Adipocyte (in vitro differentiated cells): ENCODE data around the gene CYP27A1.
A peak's percentile ranks its signal among the peaks of the same experiment; 100 is the strongest.
"Not testable (repeated sequence)": the region's sequence is repeated elsewhere in the genome, so short reads cannot be mapped to it uniquely, and the experiment has no call there.

ENCODE experiments used
- DNase-seq: peaks from one replicate; pipeline ENCODE4 v3.0.0-alpha.2; 2015; ENCODE audit warnings: low read depth
- H3K27me3 ChIP-seq: replicated peaks from 2 replicates; pipeline ENCODE4 v1.7.0; 2013; ENCODE audit warnings: mild to moderate bottlenecking, low read length, moderate library complexity; ENCODE audit not compliant: control insufficient read depth, insufficient read depth
- H3K36me3 ChIP-seq: 2 replicates; pipeline ENCODE4 v1.7.0; 2013; ENCODE audit warnings: low read length, mild to moderate bottlenecking, moderate library complexity; ENCODE audit not compliant: control insufficient read depth, insufficient read depth, severe bottlenecking
- H3K4me1 ChIP-seq: 2 replicates; pipeline ENCODE4 v1.7.0; 2013; ENCODE audit warnings: mild to moderate bottlenecking, low read length, moderate library complexity; ENCODE audit not compliant: control insufficient read depth, insufficient read depth
- H3K4me3 ChIP-seq: 2 replicates; pipeline ENCODE4 v1.7.0; 2013; ENCODE audit warnings: mild to moderate bottlenecking, low read length, moderate library complexity
- H3K9ac ChIP-seq: 2 replicates; pipeline ENCODE4 v1.7.0; 2013; ENCODE audit warnings: mild to moderate bottlenecking, low read length, moderate library complexity
- H3K9me3 ChIP-seq: 2 replicates; pipeline ENCODE4 v1.7.0; 2013; ENCODE audit warnings: mild to moderate bottlenecking, low read length, moderate library complexity; ENCODE audit not compliant: control insufficient read depth

Gene CYP27A1

DNA sequence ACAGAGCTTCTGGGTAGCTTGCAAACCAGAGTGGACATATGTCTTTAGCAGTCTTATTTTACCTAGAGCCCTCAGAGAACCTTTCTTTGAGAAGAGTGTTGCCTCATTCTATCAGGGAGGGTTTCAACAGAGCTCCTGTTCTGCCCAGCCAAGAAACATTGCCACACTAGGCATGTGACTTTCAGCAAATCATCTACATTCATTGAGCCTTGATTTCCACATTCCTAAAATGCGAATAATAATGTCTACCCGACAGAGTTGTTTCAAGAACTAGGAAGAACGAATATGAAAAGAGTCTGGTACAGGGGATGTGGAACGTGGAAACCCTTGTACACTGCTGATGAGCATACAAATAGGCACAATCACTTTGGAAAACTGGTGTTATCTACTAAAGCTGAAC is 57.5 kb downstream of the CYP27A1 start:
- Histone ChIP-seq H3K9ac (peak overlapping the region; percentile 1), H3K9me3 (peaks cover 17% of the 10 kb centered on the region), H3K36me3 (no peaks in the 10 kb centered on the region), H3K4me1 (peaks cover 12% of the 10 kb centered on the region), H3K4me3 (peak overlapping the region; percentile 45), H3K27me3 (peaks cover 3% of the 10 kb centered on the region)
- DNase-seq: peak; percentile 87

DNA sequence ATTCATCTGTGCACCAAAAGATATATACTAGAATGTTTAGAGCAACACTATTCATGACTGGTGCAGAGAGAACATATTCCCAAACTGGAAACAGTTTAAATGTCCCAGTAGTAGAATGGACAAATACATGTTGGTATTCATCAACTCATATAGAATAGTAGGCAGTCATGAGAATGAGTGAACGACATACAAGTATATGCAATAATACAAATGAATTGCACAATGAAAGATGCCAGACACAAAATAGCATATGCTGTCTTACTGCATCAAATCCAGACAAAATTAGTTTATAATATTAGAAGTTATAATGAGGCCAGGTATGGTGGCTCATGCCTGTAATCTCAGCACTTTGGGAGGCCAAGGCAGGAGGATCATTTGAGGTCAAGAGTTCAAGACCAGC is 57.9 kb downstream of the CYP27A1 start:
- peaks cover 12% of the 10 kb centered on the region for H3K4me1 ChIP-seq

DNA sequence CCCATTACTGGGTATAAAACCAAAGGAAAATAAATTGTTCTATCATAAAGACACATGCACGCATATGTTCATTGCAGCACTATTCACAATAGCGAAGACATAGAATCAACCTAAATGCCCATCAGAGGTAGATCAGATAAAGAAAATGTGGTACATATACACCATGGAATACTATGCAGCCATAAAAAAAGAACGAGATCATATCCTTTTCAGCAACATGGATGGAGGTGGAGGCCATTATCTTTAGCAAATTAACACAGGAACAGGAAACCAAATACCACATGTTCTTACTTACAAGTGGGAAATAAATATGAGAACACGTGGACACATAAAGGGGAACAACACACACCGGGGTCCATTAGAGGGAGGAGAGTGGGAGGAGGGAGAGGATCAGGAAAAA is 62.4 kb downstream of the CYP27A1 start:
- not testable (repeated sequence) for H3K9me3 ChIP-seq, H3K9ac ChIP-seq, H3K4me3 ChIP-seq, H3K36me3 ChIP-seq, H3K27me3 ChIP-seq, DNase-seq, H3K4me1 ChIP-seq

More for the DNA sequence above, 57.9 kb downstream of the CYP27A1 start:
- Histone ChIP-seq H3K27me3 (peaks cover 3% of the 10 kb centered on the region), H3K36me3 (no peaks in the 10 kb centered on the region), H3K9me3 (peaks cover 17% of the 10 kb centered on the region), H3K4me3 (peak overlapping the region; percentile 45), H3K9ac (no peak overlapping the region)
- DNase-seq: no peak

DNA sequence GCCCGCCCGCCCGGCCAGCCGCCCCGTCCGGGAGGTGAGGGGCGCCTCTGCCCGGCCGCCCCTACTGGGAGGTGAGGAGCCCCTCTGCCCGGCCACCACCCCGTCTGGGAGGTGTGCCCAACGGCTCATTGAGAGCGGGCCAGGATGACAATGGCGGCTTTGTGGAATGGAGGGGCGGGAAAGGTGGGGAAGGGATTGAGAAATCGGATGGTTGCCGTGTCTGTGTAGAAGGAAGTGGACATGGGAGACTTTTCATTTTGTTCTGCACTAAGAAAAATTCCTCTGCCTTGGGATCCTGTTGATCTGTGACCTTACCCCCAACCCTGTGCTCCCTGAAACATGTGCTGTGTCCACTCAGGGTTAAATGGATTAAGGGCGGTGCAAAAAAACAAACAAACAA is 65.0 kb downstream of the CYP27A1 start:
- H3K9ac ChIP-seq: not testable (repeated sequence)

DNA sequence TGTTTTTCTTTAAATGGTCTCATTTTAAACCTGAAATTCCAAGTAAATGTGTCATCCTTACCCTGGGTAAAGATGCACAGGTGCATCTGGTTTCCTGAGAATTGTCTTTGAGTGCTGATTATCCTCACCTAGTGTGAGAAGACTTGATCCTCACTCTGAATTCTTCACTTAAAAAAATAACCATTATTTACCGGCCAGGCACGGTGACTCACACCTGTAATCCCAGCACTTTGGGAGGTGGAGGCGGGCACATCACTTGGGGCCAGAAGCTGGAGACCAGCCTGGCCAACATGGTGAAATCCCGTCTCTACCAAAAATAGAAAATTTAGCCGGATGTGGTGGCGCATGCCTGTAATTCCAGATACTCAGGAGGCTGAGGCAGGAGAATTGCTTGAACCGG is 67.8 kb downstream of the CYP27A1 start:
- H3K4me1 ChIP-seq: no peaks in the 10 kb centered on the region
- peaks cover 15% of the 10 kb centered on the region for H3K27me3 ChIP-seq
- no peak overlapping the region for H3K4me3 ChIP-seq
- H3K36me3 ChIP-seq: no peaks in the 10 kb centered on the region
- H3K9me3 ChIP-seq: no peaks in the 10 kb centered on the region
- no peak overlapping the region for H3K9ac ChIP-seq
- no peak for DNase-seq

More for the DNA sequence above, 65.0 kb downstream of the CYP27A1 start:
- not testable (repeated sequence) for H3K4me3 ChIP-seq, H3K9me3 ChIP-seq, DNase-seq, H3K4me1 ChIP-seq, H3K27me3 ChIP-seq, H3K36me3 ChIP-seq

DNA sequence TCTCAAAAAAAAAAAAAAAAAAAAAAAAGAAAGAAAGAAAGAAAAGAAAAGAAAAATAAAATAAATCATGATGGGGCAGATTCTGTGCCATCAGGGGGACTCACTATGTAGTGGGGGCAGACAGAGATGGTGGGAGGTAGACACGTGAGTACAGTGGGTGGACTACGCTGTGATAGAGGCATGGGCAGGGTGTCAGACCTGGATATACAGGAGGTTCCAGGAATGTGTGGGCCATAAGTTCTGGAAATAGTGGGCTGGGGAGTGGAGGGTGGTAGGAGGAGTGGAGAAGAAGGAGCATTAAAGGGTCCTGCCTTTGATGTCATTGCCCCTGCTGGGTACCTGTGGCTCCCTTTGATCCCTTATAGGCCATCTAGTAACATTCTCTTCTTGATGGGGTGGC is 68.8 kb downstream of the CYP27A1 start:
- no peak for DNase-seq
- H3K9ac ChIP-seq: no peak overlapping the region

DNA sequence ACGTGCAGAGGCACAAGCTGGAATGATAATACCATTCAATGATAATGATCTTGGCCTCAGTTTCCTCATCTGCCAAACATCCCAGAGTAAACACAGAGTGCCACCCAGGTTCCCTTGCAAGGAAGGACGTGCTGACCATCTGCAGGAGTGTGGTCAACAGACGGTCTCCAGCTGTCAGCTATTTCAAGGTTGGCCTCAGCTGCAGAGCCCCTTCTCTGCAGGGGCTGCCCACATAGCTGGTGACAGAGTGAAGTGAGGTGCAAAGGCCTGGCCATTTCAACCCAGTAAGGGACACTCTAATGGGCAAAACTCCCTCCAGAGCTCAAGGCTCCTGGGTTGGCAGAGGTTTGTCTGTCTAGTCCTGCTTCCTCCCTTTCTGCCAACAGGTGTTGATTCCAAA is 69.3 kb downstream of the CYP27A1 start:
- H3K4me3 ChIP-seq: no peak overlapping the region
- no peaks in the 10 kb centered on the region for H3K9me3 ChIP-seq
- H3K27me3 ChIP-seq: peaks cover 31% of the 10 kb centered on the region
- no peaks in the 10 kb centered on the region for H3K36me3 ChIP-seq
- H3K9ac ChIP-seq: no peak overlapping the region
- no peaks in the 10 kb centered on the region for H3K4me1 ChIP-seq
- no peak for DNase-seq

More for the DNA sequence above, 68.8 kb downstream of the CYP27A1 start:
- Histone ChIP-seq H3K4me3 (no peak overlapping the region), H3K9me3 (no peaks in the 10 kb centered on the region), H3K27me3 (peaks cover 26% of the 10 kb centered on the region), H3K4me1 (no peaks in the 10 kb centered on the region), H3K36me3 (no peaks in the 10 kb centered on the region)

DNA sequence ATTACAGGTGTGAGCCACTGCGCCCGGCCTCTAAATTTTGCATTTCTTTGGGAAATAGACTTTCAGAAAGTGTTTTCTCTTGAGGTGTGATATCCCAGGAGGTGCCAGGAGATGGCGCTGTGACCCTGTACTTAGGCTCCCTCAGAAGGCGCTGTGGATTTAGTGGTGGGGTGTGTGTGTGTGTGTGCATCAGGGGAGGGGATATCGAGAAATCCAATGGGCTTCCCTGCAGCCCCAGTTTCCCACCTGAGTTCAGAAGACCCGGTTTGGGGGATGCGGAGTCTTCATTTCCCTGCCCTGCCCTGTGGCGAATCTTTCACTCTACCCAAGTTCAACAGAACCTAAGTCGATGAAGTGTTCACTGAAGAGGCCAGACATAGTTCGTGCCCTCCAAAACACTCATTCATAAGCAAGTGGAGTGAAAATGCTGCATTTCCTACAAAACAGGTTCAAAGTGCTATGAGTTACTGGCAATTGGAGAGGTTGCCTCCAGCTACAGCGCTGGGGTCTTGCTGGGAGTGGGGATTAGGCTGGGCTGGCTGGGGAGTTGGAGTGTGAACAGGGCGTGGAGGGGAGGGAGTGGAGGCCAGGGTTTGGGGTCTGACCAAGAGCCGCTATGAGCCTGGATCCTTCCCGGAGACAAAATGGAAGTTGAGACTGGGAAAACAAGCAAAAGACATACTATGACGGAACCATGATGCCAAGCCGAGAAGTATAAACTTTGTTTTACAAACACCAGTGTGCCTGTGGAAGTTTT is 71.1 kb downstream of the CYP27A1 start:
- H3K4me3 ChIP-seq: no peak overlapping the region

DNA sequence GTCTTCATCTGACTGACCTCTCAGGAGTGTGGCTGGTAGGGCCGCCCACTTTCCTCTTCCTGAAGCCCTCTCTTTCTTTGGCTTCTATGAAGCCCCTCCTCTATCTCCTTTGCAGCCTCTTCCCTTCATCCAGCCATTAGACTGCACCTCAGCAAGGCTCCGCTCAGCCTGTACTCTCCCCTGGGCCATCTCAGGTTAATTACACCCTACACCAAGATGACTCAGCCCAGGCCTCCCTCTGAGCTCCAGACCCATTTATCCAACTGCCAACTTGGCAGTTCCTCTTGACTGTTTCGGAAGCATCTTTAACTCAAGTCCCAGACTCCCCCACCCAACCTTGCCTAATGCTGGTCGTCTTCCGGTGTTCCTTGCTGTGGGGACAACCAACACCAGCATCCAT is 71.8 kb downstream of the CYP27A1 start:
- Histone ChIP-seq H3K36me3 (no peaks in the 10 kb centered on the region), H3K9ac (no peak overlapping the region), H3K4me3 (no peak overlapping the region), H3K27me3 (peaks cover 50% of the 10 kb centered on the region), H3K4me1 (no peaks in the 10 kb centered on the region), H3K9me3 (no peaks in the 10 kb centered on the region)
- peak; percentile 33 for DNase-seq

More for the DNA sequence above, 71.1 kb downstream of the CYP27A1 start:
- no peaks in the 10 kb centered on the region for H3K4me1 ChIP-seq
- peaks cover 43% of the 10 kb centered on the region for H3K27me3 ChIP-seq
- no peak overlapping the region for H3K9ac ChIP-seq
- H3K9me3 ChIP-seq: no peaks in the 10 kb centered on the region
- H3K36me3 ChIP-seq: no peaks in the 10 kb centered on the region
- peak; percentile 74 for DNase-seq

DNA sequence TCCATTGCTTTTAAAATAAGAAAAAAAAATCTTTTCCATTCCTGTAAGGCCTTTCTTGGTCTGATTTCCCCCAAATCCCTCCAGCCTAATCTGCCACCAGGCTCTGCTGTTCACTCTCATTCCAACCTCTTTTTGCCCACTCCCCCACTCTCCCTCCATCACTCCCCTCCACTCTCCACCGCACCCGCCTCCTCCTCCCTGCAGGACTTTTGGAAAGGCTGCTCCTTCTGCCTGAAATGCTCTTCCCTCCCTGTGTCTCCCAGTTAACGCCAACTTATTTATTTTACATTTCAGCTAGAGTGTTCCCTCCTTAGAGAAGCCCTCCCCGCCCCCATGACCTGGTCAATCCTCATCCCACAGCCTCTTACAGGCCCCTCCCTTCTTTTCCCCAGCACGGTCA is 72.9 kb downstream of the CYP27A1 start:
- no peaks in the 10 kb centered on the region for H3K36me3 ChIP-seq
- no peak for DNase-seq
- no peak overlapping the region for H3K9ac ChIP-seq
- H3K27me3 ChIP-seq: peaks cover 53% of the 10 kb centered on the region
- no peaks in the 10 kb centered on the region for H3K9me3 ChIP-seq
- H3K4me1 ChIP-seq: no peaks in the 10 kb centered on the region
- no peak overlapping the region for H3K4me3 ChIP-seq

DNA sequence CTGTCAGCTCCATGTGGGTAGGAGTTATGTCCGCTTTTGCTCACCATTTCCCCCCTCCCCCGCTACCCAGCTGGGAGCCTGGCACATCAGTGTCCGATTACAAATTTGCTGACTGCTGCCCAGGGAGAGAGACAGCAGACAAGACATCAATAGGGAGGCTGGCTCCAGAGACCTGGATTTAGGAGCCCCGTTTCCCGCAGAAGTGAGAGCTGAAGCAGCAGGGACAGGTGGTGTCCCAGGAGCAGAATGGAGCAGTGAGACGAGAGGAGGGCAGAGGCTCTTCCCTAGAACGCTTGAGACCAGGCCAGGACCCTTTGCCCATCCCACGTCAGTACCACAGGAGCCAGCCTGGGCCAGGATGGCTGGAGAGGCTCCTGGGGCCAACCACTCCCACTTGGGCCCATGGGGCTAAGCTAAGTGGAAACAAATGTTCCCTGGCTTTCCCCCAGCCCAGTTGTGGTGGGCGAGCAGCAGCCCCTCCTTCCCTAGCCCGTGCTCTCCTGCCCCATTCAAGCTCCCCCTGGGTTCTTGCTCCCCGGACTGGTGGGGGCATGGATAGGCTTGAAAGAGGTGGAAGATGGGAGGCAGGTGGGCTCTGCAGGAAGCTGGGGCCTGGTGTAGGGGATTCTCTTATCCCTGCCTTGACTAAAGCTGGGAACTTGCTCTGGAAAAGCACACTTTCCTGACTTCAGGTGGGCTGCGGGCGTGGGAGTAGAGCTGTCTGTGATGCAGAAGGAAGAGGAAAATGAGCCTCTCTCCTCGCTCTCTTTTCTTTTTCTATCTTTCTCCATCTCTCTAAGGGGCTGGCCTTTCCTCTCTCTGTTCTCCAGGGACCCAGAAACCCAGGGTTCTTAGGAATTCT is 73.6 kb downstream of the CYP27A1 start:
- no peak for DNase-seq
- H3K4me3 ChIP-seq: no peak overlapping the region
- peaks cover 6% of the 10 kb centered on the region for H3K4me1 ChIP-seq
- H3K36me3 ChIP-seq: no peaks in the 10 kb centered on the region
- H3K9me3 ChIP-seq: no peaks in the 10 kb centered on the region
- H3K27me3 ChIP-seq: peaks cover 60% of the 10 kb centered on the region
- no peak overlapping the region for H3K9ac ChIP-seq
